ENCODE measurements around the gene KLK5.

KLK5 gene

GRCh38 chr19:50957587-50957986, 4.7 kb upstream of the KLK5 start:
- H3K4me3 ChIP-seq (ENCODE audit: low read depth, low read length), result no peak overlapping the region
- TF ChIP-seq, protein P1, sequence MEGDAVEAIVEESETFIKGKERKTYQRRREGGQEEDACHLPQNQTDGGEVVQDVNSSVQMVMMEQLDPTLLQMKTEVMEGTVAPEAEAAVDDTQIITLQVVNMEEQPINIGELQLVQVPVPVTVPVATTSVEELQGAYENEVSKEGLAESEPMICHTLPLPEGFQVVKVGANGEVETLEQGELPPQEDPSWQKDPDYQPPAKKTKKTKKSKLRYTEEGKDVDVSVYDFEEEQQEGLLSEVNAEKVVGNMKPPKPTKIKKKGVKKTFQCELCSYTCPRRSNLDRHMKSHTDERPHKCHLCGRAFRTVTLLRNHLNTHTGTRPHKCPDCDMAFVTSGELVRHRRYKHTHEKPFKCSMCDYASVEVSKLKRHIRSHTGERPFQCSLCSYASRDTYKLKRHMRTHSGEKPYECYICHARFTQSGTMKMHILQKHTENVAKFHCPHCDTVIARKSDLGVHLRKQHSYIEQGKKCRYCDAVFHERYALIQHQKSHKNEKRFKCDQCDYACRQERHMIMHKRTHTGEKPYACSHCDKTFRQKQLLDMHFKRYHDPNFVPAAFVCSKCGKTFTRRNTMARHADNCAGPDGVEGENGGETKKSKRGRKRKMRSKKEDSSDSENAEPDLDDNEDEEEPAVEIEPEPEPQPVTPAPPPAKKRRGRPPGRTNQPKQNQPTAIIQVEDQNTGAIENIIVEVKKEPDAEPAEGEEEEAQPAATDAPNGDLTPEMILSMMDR (IDR thresholded peaks at IDR 0.05; ENCODE audit: low read depth, low read length, missing control alignments), result no peak
- no peaks in the 10 kb centered on the region for H3K27me3 ChIP-seq (replicated peaks)
- no peaks in the 10 kb centered on the region for H3K36me3 ChIP-seq (replicated peaks)
- in situ Hi-C loops (cut with HindIII; ENCODE audit: low pct_ligation_motif_present, low sequenced_read_pairs), result no loop called here
- DNase-seq, result no peak
- no peak overlapping the region for H3K27ac ChIP-seq

DNA sequence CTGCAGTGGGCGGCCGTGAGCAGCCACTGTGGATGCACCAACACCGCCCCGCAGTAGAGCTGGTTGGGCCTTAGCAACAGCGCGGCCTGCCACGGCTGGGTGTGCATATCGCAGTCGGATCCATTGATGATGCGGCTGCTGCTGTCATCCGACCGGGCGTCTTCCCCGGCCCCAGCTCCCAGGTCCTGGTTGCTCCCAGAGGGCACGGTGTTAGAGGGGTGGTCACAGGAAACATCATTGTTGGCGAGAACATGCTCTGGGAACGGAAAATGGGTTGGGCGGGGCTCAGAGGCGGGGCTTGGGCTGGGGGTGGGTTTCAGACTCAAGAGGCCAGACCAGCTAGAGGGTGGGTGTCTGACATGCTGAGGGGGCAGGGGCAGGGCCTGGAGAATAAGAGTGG, 3.0 kb downstream of the KLK5 start:
- in situ Hi-C loops (cut with HindIII; ENCODE audit: low pct_ligation_motif_present, low sequenced_read_pairs), result no loop called here
- no peak overlapping the region for H3K4me3 ChIP-seq (ENCODE audit: low read depth, low read length)
- no peaks in the 10 kb centered on the region for H3K36me3 ChIP-seq (replicated peaks)
- TF ChIP-seq, protein P1 (IDR thresholded peaks at IDR 0.05; ENCODE audit: low read depth, low read length, missing control alignments), result no peak
- no peak overlapping the region for H3K27ac ChIP-seq
- no peaks in the 10 kb centered on the region for H3K27me3 ChIP-seq (replicated peaks)
- DNase-seq, result no peak

DNA sequence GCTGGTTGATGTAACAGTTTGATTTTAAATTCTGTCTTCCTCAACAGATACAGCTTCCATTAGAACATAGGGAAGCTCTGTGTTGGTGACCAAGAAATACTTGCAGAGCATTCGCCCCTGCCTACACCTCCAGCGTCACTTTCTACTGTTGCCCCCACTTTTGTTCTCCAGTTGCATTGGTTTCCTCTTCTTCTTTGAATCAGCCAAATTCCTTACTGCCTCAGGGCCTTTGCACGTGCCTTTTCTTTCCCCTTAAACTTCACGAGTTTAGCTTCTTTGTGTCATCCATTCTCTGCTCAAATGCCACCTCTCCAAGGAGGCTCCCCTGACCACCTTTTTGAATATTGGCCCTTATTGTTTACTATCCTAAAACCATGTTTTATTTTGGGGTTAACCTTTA, 5.7 kb downstream of the KLK5 start:
- Histone ChIP-seq H3K4me3 (ENCODE audit: low read depth, low read length) (no peak overlapping the region), H3K36me3 (replicated peaks) (no peaks in the 10 kb centered on the region), H3K27ac (no peak overlapping the region), H3K27me3 (replicated peaks) (no peaks in the 10 kb centered on the region)
- TF ChIP-seq, protein P1 (IDR thresholded peaks at IDR 0.05; ENCODE audit: low read depth, low read length, missing control alignments), result no peak
- in situ Hi-C loops (cut with HindIII; ENCODE audit: low pct_ligation_motif_present, low sequenced_read_pairs), result no loop called here
- DNase-seq, result no peak

GRCh38 chr19:50944795-50945194, 8.0 kb downstream of the KLK5 start:
- in situ Hi-C loops (cut with HindIII; ENCODE audit: low pct_ligation_motif_present, low sequenced_read_pairs), result no loop called here

DNA sequence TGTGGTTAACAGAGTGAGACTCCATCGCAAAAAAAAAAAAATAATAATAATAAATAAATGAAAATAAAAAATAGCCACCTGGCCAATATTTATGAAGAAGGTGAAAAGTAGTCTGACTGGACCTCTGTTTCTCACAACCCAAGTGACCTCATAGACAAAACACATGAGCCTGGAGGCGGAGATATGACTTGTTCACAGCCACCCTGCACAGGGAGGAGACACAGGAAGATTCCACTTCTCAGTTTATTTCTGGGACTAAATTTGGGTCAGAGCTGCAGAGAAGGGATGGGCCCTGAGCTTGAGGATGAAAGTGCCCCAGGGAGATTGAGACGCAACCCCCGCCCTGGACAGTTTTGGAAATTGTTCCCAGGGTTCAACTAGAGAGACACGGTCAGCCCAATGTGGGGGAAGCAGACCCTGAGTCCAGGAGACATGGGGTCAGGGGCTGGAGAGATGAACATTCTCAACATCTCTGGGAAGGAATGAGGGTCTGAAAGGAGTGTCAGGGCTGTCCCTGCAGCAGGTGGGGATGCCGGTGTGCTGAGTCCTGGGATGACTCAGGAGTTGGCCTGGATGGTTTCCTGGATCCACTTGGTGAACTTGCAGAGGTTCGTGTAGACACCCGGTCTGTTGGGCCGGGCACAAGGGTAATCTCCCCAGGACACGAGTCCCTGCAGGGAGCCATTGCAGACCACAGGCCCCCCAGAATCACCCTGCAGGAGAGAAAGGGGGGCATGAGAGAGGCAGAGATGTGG, 9.6 kb downstream of the KLK5 start:
- in situ Hi-C loops (cut with HindIII; ENCODE audit: low pct_ligation_motif_present, low sequenced_read_pairs), result no loop called here
- Histone ChIP-seq H3K27ac (no peak overlapping the region), H3K4me3 (ENCODE audit: low read depth, low read length) (no peak overlapping the region), H3K36me3 (replicated peaks) (no peaks in the 10 kb centered on the region), H3K27me3 (replicated peaks) (no peaks in the 10 kb centered on the region)
- DNase-seq, result no peak
- TF ChIP-seq, protein P1 (IDR thresholded peaks at IDR 0.05; ENCODE audit: low read depth, low read length, missing control alignments), result no peak

More at GRCh38 chr19:50944795-50945194, 8.0 kb downstream of the KLK5 start:
- Histone ChIP-seq H3K27ac (no peak overlapping the region), H3K4me3 (ENCODE audit: low read depth, low read length) (no peak overlapping the region), H3K27me3 (replicated peaks) (no peaks in the 10 kb centered on the region), H3K36me3 (replicated peaks) (no peaks in the 10 kb centered on the region)
- TF ChIP-seq, protein P1 (IDR thresholded peaks at IDR 0.05; ENCODE audit: low read depth, low read length, missing control alignments), result no peak
- DNase-seq, result no peak

GRCh38 chr19:50939596-50939995, 13.2 kb downstream of the KLK5 start:
- no peaks in the 10 kb centered on the region for H3K36me3 ChIP-seq (replicated peaks)
- no peak overlapping the region for H3K27ac ChIP-seq
- TF ChIP-seq, protein P1 (IDR thresholded peaks at IDR 0.05; ENCODE audit: low read depth, low read length, missing control alignments), result no peak
- no peak for DNase-seq
- no peak overlapping the region for H3K4me3 ChIP-seq (ENCODE audit: low read depth, low read length)
- in situ Hi-C loops (cut with HindIII; ENCODE audit: low pct_ligation_motif_present, low sequenced_read_pairs), result no loop called here
- no peaks in the 10 kb centered on the region for H3K27me3 ChIP-seq (replicated peaks)
